Endothelial cell of umbilical vein (primary cell): ENCODE results near the gene DCLK1.

Experiments used
- EZH2 ChIP-seq: IDR thresholded peaks from 2 replicates; pipeline ENCODE4 v1.6.1; 2012; ENCODE audit warnings: borderline replicate concordance, low read depth, mild to moderate bottlenecking, moderate library complexity, low read length, inconsistent platforms; ENCODE audit not compliant: severe bottlenecking
- JUN ChIP-seq: IDR thresholded peaks from 2 replicates; pipeline ENCODE4 v1.6.1; 2011; ENCODE audit warnings: borderline replicate concordance, low read depth; ENCODE audit not compliant: insufficient read length, insufficient read depth
- POLR2A ChIP-seq: IDR thresholded peaks from 2 replicates; pipeline ENCODE4 v1.6.1; 2012; ENCODE audit warnings: low read depth, mild to moderate bottlenecking, control low read depth, low read length
- POLR2AphosphoS5 ChIP-seq: IDR thresholded peaks from 2 replicates; pipeline ENCODE4 v1.6.1; 2012; ENCODE audit warnings: low read depth, mild to moderate bottlenecking, control low read depth, low read length, moderate library complexity; ENCODE audit not compliant: insufficient read depth
- TF ChIP-seq, protein P1 (sequence below), 2 donors: IDR thresholded peaks; 1 replicate in 1 of 2; 2 replicates in 1 of 2; pipeline ENCODE4 v1.5.1; 2011; ENCODE audit warnings: low read length in 2 of 2, mild to moderate bottlenecking in 2 of 2, moderate library complexity in 2 of 2, control low read depth in 1 of 2, inconsistent platforms in 1 of 2, low read depth in 1 of 2; ENCODE audit not compliant: insufficient read depth in 1 of 2; ENCODE audit errors: extremely low read depth in 1 of 2
- TF ChIP-seq, protein P2 (sequence below): IDR thresholded peaks from 2 replicates; pipeline ENCODE4 v1.6.1; 2011; ENCODE audit not compliant: insufficient read depth, insufficient read length

DNA sequence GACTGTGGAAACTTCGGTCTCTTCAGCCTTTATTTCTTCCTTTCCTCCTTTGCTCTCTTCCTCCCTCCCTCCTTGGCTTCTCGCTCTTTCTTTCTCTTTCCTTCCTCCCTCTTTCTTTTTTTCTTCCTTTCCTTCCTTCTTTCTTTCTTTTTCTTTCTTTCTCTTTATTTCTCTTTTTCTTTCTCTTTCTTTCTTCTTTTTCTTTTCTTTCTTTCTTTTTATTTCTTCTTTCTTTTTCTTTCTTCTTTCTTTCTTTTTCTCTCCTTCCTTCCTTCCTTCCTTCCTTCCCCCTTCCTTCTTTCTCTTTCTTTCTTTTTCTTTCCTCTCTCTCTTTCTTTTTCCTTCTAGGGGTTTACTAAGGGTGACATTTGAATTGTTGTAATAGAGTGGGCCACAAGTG, 364.5 kb downstream of the DCLK1 start:
- TF ChIP-seq, protein P1, sequence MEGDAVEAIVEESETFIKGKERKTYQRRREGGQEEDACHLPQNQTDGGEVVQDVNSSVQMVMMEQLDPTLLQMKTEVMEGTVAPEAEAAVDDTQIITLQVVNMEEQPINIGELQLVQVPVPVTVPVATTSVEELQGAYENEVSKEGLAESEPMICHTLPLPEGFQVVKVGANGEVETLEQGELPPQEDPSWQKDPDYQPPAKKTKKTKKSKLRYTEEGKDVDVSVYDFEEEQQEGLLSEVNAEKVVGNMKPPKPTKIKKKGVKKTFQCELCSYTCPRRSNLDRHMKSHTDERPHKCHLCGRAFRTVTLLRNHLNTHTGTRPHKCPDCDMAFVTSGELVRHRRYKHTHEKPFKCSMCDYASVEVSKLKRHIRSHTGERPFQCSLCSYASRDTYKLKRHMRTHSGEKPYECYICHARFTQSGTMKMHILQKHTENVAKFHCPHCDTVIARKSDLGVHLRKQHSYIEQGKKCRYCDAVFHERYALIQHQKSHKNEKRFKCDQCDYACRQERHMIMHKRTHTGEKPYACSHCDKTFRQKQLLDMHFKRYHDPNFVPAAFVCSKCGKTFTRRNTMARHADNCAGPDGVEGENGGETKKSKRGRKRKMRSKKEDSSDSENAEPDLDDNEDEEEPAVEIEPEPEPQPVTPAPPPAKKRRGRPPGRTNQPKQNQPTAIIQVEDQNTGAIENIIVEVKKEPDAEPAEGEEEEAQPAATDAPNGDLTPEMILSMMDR (IDR thresholded peaks at IDR 0.05; ENCODE audit: extremely low read depth in 1 of 2, insufficient read depth in 1 of 2, low read depth in 1 of 2, low read length in 2 of 2): no peak
- no peak for TF ChIP-seq EZH2
- no peak for TF ChIP-seq JUN
- no peak for TF ChIP-seq POLR2A
- no peak for TF ChIP-seq POLR2AphosphoS5
- TF ChIP-seq, protein P2, sequence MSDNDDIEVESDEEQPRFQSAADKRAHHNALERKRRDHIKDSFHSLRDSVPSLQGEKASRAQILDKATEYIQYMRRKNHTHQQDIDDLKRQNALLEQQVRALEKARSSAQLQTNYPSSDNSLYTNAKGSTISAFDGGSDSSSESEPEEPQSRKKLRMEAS: no peak
